SHP77 (cell line): Measurements from ENCODE around the gene SUMO1.
"Not testable (repeated sequence)": the region's sequence is repeated elsewhere in the genome, so short reads cannot be mapped to it uniquely, and the experiment has no call there.

Experiments used
- DNase-seq, 2 experiments: peaks; one replicate each; lab custom pipeline; 2025; lab: John Stamatoyannopoulos, UW

The SUMO1 gene

GRCh38 chr2:202238234-202239197 lies at the start of gene SUMO1:
Gene SUMO1, minus strand, starts transcription at chr2:202238597. Its CDS starts 146 bp downstream, at chr2:202238451.
- peak; percentile 87 to 95 for DNase-seq

GRCh38 chr2:202286595-202286994 lies 48.2 kb upstream of the SUMO1 start:
- DNase-seq, result no peak

GRCh38 chr2:202278944-202279343 lies 40.5 kb upstream of the SUMO1 start:
- DNase-seq, result peak; percentile 18 to 29

GRCh38 chr2:202278036-202278760 lies 39.8 kb upstream of the SUMO1 start:
- no peak for DNase-seq

GRCh38 chr2:202276078-202276720 lies 37.8 kb upstream of the SUMO1 start:
- not testable (repeated sequence) for DNase-seq

GRCh38 chr2:202270487-202270886 lies 32.1 kb upstream of the SUMO1 start:
- DNase-seq, result no peak

GRCh38 chr2:202269585-202269984 lies 31.2 kb upstream of the SUMO1 start:
- no peak for DNase-seq

- DNase-seq, result no peak
Measured at GRCh38 chr2:202267495-202267894, 29.1 kb upstream of the SUMO1 start.

GRCh38 chr2:202265467-202266277 lies 27.3 kb upstream of the SUMO1 start, which contains the start of gene NOP58:
Gene NOP58, plus strand, starts transcription at chr2:202265763. Its CDS starts 179 bp downstream, at chr2:202265942.
- peak; percentile 92 to 95 for DNase-seq

- DNase-seq, result no peak
Measured at GRCh38 chr2:202261531-202261930, 23.1 kb upstream of the SUMO1 start.

GRCh38 chr2:202251494-202251893 lies 13.1 kb upstream of the SUMO1 start:
- no peak for DNase-seq

- no peak for DNase-seq
Measured at GRCh38 chr2:202249521-202250253, 11.3 kb upstream of the SUMO1 start.

- DNase-seq, result not testable (repeated sequence)
Measured at GRCh38 chr2:202247710-202248109, 9.3 kb upstream of the SUMO1 start.

- DNase-seq, result peak in 1 of 2 experiments; percentile 30
Measured at GRCh38 chr2:202237787-202238233, 587 bp downstream of the SUMO1 start.

- no peak for DNase-seq
Measured at GRCh38 chr2:202221873-202222272, 16.5 kb downstream of the SUMO1 start.

- DNase-seq, result no peak
Measured at GRCh38 chr2:202215179-202215578, 23.2 kb downstream of the SUMO1 start.

GRCh38 chr2:202208526-202208925 lies 29.9 kb downstream of the SUMO1 start:
- DNase-seq, result no peak

GRCh38 chr2:202204855-202205254 lies 33.5 kb downstream of the SUMO1 start:
- DNase-seq, result no peak

- no peak for DNase-seq
Measured at GRCh38 chr2:202203348-202203747, 35.0 kb downstream of the SUMO1 start.
